K562 (cell line): Measurements from ENCODE around the gene IFT81. TPM values are rescaled to one million over a fixed set of nuclear protein-coding genes. Genes with fewer than 3 reads are reported as not detected.

Source experiments
- ATAC-seq: fragments of 200-7000 bp; cut with Tn5 transposase; 3 replicates; pipeline ENCODE4 v1.9.1; 2020; ENCODE audit warnings: moderate library complexity
- BruUV-seq: library from RNA; stranded (reverse); fragments of 400-500 nt; replicated peaks from 2 replicates; lab custom pipeline; 2021; lab: Mats Ljungman, UMichigan
- CTCF ChIA-PET: fragments of 300-600 bp; formaldehyde crosslinking; extraction: SDS; loops from one replicate; lab custom pipeline; 2021; ENCODE audit warnings: low intra/inter-chr PET ratio; lab: Yijun Ruan, JAX
- POLR2A ChIA-PET: fragments of 300-600, 350-650 bp; sonication (Branson Sonifier 250); formaldehyde crosslinking; extraction: SDS; loops from one replicate; lab custom pipeline; 2021; ENCODE audit warnings: antibody characterized with exemption, inconsistent platforms; lab: Yijun Ruan, JAX
- DNase-seq, 4 experiments: peaks; one replicate each; pipeline versions ENCODE4 v3.0.0 to v3.0.0-alpha.2; 2011 to 2018; ENCODE audit warnings: low spot score in 3 of 4, mixed read lengths in 3 of 4; ENCODE audit errors: extremely low read depth in 1 of 4
- FAIRE-seq: peaks from 2 replicates; lab custom pipeline; 2011; peaks lifted over from hg19 to GRCh38; lab: Jason Lieb, UNC
- H2AFZ ChIP-seq: 2 replicates; pipeline ENCODE4 v1.6.0; 2011; ENCODE audit warnings: low read depth, low read length, control low read depth, inconsistent platforms
- H3K27ac ChIP-seq: fragments of 200-600 bp; 3 replicates; pipeline ENCODE4 v1.8.0; 2011; ENCODE audit warnings: low read depth, mild to moderate bottlenecking, control low read depth, inconsistent platforms, low read length, moderate library complexity, mixed read lengths; ENCODE audit errors: extremely low read depth
- H3K27me3 ChIP-seq, 2 experiments: fragments of 300-600 bp in 1 of 2; 2 replicates in 1 of 2; 3 replicates in 1 of 2; pipeline versions ENCODE4 v1.6.0 to v1.8.0; 2011; ENCODE audit warnings: inconsistent platforms in 2 of 2, low read length in 2 of 2, mild to moderate bottlenecking in 1 of 2, mixed read lengths in 1 of 2, moderate library complexity in 1 of 2; ENCODE audit not compliant: control insufficient read depth in 2 of 2, insufficient read depth in 2 of 2
- H3K36me3 ChIP-seq: fragments of 300-600 bp; 3 replicates; pipeline ENCODE4 v1.8.0; 2011; ENCODE audit warnings: mild to moderate bottlenecking, low read length, inconsistent platforms; ENCODE audit not compliant: control insufficient read depth, insufficient read depth
- H3K4me1 ChIP-seq, 2 experiments: fragments of 200-600 bp in 1 of 2; replicated peaks in 1 of 2; 2 replicates in 1 of 2; 3 replicates in 1 of 2; pipeline versions ENCODE4 v1.5.1 to v1.8.0; 2011; ENCODE audit warnings: inconsistent platforms in 2 of 2, low read length in 2 of 2, mild to moderate bottlenecking in 1 of 2, mixed read lengths in 1 of 2, moderate library complexity in 1 of 2; ENCODE audit not compliant: control insufficient read depth in 2 of 2, insufficient read depth in 2 of 2
- H3K4me2 ChIP-seq: 2 replicates; pipeline ENCODE4 v1.6.1; 2011; ENCODE audit warnings: low read length, control low read depth, inconsistent platforms, mixed read lengths; ENCODE audit not compliant: insufficient read depth
- H3K4me3 ChIP-seq: fragments of 200-600 bp; sonication (generic), shearing (Covaris generic); 2 replicates; pipeline ENCODE4 v1.5.1; 2016; ENCODE audit warnings: control low read depth, inconsistent platforms
- H3K79me2 ChIP-seq: fragments of 200-600 bp; 3 replicates; pipeline ENCODE4 v1.8.0; 2011; ENCODE audit warnings: low read length, inconsistent platforms; ENCODE audit not compliant: control insufficient read depth, insufficient read depth
- H3K9ac ChIP-seq, 2 experiments: 2 replicates each; pipeline versions ENCODE4 v1.6.0 to v1.6.1; 2011; ENCODE audit warnings: low read depth in 2 of 2, low read length in 2 of 2, control low read depth in 1 of 2, inconsistent platforms in 1 of 2, mild to moderate bottlenecking in 1 of 2, mixed read lengths in 1 of 2; ENCODE audit not compliant: insufficient read depth in 1 of 2
- H3K9me1 ChIP-seq: one replicate; pipeline ENCODE4 v1.6.0; 2011; ENCODE audit warnings: inconsistent platforms, mild to moderate bottlenecking, low read length, moderate library complexity; ENCODE audit not compliant: control insufficient read depth, insufficient read depth
- H3K9me3 ChIP-seq: replicated peaks from 2 replicates; pipeline ENCODE4 v1.5.1; 2011; ENCODE audit warnings: low read depth, low read length, inconsistent platforms; ENCODE audit not compliant: control insufficient read depth, insufficient read depth
- H4K20me1 ChIP-seq: replicated peaks from 2 replicates; pipeline ENCODE4 v1.6.1; 2011; ENCODE audit warnings: low read length, inconsistent platforms, mixed read lengths; ENCODE audit not compliant: control insufficient read depth, insufficient read depth
- CREB1 ChIP-seq, 2 experiments: sonication (generic) in 1 of 2; formaldehyde crosslinking in 1 of 2; IDR thresholded peaks; 2 replicates each; pipeline versions ENCODE4 v1.6.1 to v1.8.0; 2012 to 2022; ENCODE audit warnings: inconsistent platforms in 1 of 2, mild to moderate bottlenecking in 1 of 2, missing genetic modification reagents in 1 of 2, moderate library complexity in 1 of 2
- FOXA1 ChIP-seq: fragments of 450-650 bp; IDR thresholded peaks from 2 replicates; pipeline ENCODE4 v1.6.1; 2016; ENCODE audit warnings: mild to moderate bottlenecking, borderline replicate concordance
- GABPA ChIP-seq: fragments of 200-800 bp; sonication (Bioruptor generic); conservative IDR thresholded peaks from 2 replicates; pipeline ENCODE4 v1.6.1; 2016; ENCODE audit warnings: low read depth, missing genetic modification characterization, missing compliant biosample characterization
- HMGN3 ChIP-seq: IDR thresholded peaks from 2 replicates; pipeline ENCODE4 v1.6.1; 2011; ENCODE audit warnings: borderline replicate concordance, low read depth, mild to moderate bottlenecking, mixed read lengths, low read length; ENCODE audit not compliant: insufficient read length; ENCODE audit errors: extremely low read depth
- MAFG ChIP-seq: fragments of 450-650 bp; conservative IDR thresholded peaks from 2 replicates; pipeline ENCODE4 v1.6.1; 2016; ENCODE audit warnings: missing genetic modification characterization, missing compliant biosample characterization
- MAZ ChIP-seq, 2 experiments: fragments of 450-650 bp in 1 of 2; sonication (generic) in 1 of 2; formaldehyde crosslinking; IDR thresholded peaks in 1 of 2; conservative IDR thresholded peaks in 1 of 2; 2 replicates each; pipeline versions ENCODE4 v1.4.0 to v1.5.0; 2020; ENCODE audit warnings: mild to moderate bottlenecking in 1 of 2, missing genetic modification reagents in 1 of 2
- MCM5 ChIP-seq: fragments of 450-650 bp; IDR thresholded peaks from 2 replicates; pipeline ENCODE4 v1.6.1; 2016; ENCODE audit warnings: low read depth
- MEF2A ChIP-seq: IDR thresholded peaks from 2 replicates; pipeline ENCODE4 v1.6.1; 2011; ENCODE audit warnings: low read depth, mild to moderate bottlenecking, low read length, moderate library complexity; ENCODE audit not compliant: control insufficient read depth
- MTA3 ChIP-seq: fragments of 450-650 bp; formaldehyde crosslinking; IDR thresholded peaks from 2 replicates; pipeline ENCODE4 v1.6.1; 2017; ENCODE audit warnings: mild to moderate bottlenecking, borderline replicate concordance
- NEUROD1 ChIP-seq: fragments of 150-350 bp; IDR thresholded peaks from 2 replicates; pipeline ENCODE4 v1.6.1; 2014; ENCODE audit warnings: borderline replicate concordance, low read length, low read depth; ENCODE audit not compliant: partially characterized antibody
- PURB ChIP-seq: sonication (generic); formaldehyde crosslinking; IDR thresholded peaks from 2 replicates; pipeline ENCODE4 v1.9.0; 2021; ENCODE audit warnings: low read depth, mild to moderate bottlenecking, missing genetic modification reagents
- RHOXF2B ChIP-seq: fragments of 250-450 bp; sonication (Bioruptor Pico); conservative IDR thresholded peaks from 2 replicates; pipeline ENCODE4 v1.5.1; 2021
- TBL1XR1 ChIP-seq, 2 experiments: IDR thresholded peaks; 2 replicates each; pipeline ENCODE4 v1.6.1; 2012; ENCODE audit warnings: improper control_type of control experiment in 2 of 2, low read length in 2 of 2, mild to moderate bottlenecking in 1 of 2
- ZNF121 ChIP-seq: sonication (generic); formaldehyde crosslinking; conservative IDR thresholded peaks from 2 replicates; pipeline ENCODE4 v1.8.0; 2022; ENCODE audit warnings: missing genetic modification reagents
- ZNF197 ChIP-seq: fragments of 200-800 bp; sonication (Bioruptor generic); IDR thresholded peaks from 2 replicates; pipeline ENCODE4 v1.6.1; 2016; ENCODE audit warnings: low read depth, missing genetic modification characterization, missing compliant biosample characterization
- ZNF445 ChIP-seq: fragments of 250-450 bp; sonication (Bioruptor Pico); IDR thresholded peaks from 2 replicates; pipeline ENCODE4 v1.4.0; 2020; ENCODE audit warnings: low read depth, mild to moderate bottlenecking, moderate library complexity
- ZNF695 ChIP-seq: fragments of 450-650 bp; formaldehyde crosslinking; IDR thresholded peaks from 2 replicates; pipeline ENCODE4 v1.4.0; 2020; ENCODE audit warnings: mild to moderate bottlenecking, moderate library complexity
- WGBS: fragments of 100-300 bp; shearing (Covaris generic); methylation state at CpG from one replicate; pipeline ENCODE4 v1.1.6; 2016; ENCODE audit warnings: low coverage, mixed read lengths; ENCODE audit not compliant: insufficient coverage; ENCODE audit errors: missing lambda C conversion rate; 5-methylcytosine and 5-hydroxymethylcytosine counted together
- in situ Hi-C: fragments of 300-500 bp; cut with MboI; formaldehyde crosslinking; loops from 4 replicates; pipeline ENCODE4 v1.15.0; 2018; ENCODE audit warnings: inconsistent platforms, mixed read lengths
- intact Hi-C: fragments of 100-400 bp; cut with micrococcal nuclease; formaldehyde crosslinking; loops from 2 replicates; pipeline ENCODE4 v1.14.2; 2022
- polyA plus RNA-seq, 8 experiments: library from polyadenylated mRNA; depleted of rRNA in 4 of 8; stranded (reverse) in 5 of 8; unstranded in 3 of 8; fragments of >200 nt; fragmentation: Nextera tagmentation in 2 of 8; fragmentation: Illumina TruSeq in 1 of 8; extraction: Ambion mirVana in 2 of 8; extraction: Trizol in 1 of 8; gene quantifications; 2 replicates each; pipeline versions ENCODE4 v1.2.1 to v1.2.3, GENCODE V29; 2011 to 2014; ENCODE audit warnings: inconsistent platforms in 1 of 8, missing spikeins in 1 of 8
- total RNA-seq, 7 experiments: library from RNA; depleted of rRNA in 6 of 7; stranded (reverse); fragments of >200 nt in 6 of 7; fragmentation: Illumina TruSeq in 2 of 7; extraction: Trizol in 2 of 7; gene quantifications; 2 replicates each; pipeline versions ENCODE4 v1.2.1 to v1.2.3, GENCODE V29; 2011 to 2021; ENCODE audit warnings: low replicate concordance in 1 of 7
- TF ChIP-seq, protein P1 (sequence below): sonication (generic); formaldehyde crosslinking; IDR thresholded peaks from 2 replicates; pipeline ENCODE4 v1.8.0; 2022; ENCODE audit warnings: mild to moderate bottlenecking, missing genetic modification reagents
- TF ChIP-seq, protein P2 (sequence below): fragments of 250-450 bp; sonication (Bioruptor Pico); IDR thresholded peaks from 2 replicates; pipeline ENCODE4 v1.5.1; 2021; ENCODE audit warnings: mild to moderate bottlenecking

The IFT81 gene
- total and polyA plus RNA-seq, 9 of the 15 experiments (the other 6 are each of a cell fraction or from before 2014, with no cell fraction given), result 2.8 to 11.9 (median 7.9) TPM

DNA sequence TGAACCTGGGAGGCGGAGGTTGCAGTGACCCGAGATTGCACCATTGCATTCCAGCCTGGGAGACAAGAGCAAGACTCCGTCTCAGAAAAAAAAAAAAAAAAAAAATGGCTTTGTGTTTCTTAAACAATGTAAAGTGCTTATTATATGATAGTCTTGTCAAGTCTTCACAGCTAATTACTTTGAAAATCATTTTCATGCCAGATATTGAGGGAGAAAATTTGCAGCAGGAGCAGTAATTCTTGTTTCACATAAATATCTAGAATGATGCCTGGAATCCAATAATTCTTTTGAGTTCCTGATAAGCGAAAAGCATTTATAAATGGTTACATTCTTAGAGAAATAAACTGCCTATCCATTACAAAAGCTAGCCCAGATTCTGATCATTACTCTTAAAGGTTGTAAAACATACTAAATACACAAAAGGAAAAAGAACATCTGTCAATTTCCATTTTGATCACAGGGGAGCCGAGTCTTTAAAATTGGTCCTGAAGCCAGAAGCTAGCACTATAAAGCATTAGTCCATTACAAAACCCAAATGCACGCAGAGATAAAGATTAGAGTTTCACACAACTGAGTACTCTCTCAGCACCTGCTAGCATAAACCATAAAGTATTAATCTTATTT, 50.3 kb downstream of the IFT81 start:
- ATAC-seq (no peak), DNase-seq (no peak), FAIRE-seq (no peak)
- H3K4me2 ChIP-seq, result no peak overlapping the region
- no peak for TF ChIP-seq NEUROD1
- no peak for TF ChIP-seq RHOXF2B
- TF ChIP-seq ZNF197 (CRISPR knock-in tag), result no peak
- TF ChIP-seq CREB1 (IDR thresholded peaks at IDR 0.05), result no peak
- no peak for TF ChIP-seq CREB1 (CRISPR knock-in tag; IDR thresholded peaks at IDR 0.05)
- no peak for TF ChIP-seq FOXA1
- TF ChIP-seq GABPA, result no peak
- TF ChIP-seq MTA3, result no peak
- TF ChIP-seq ZNF695 (CRISPR knock-in tag), result no peak
- TF ChIP-seq, protein P1, sequence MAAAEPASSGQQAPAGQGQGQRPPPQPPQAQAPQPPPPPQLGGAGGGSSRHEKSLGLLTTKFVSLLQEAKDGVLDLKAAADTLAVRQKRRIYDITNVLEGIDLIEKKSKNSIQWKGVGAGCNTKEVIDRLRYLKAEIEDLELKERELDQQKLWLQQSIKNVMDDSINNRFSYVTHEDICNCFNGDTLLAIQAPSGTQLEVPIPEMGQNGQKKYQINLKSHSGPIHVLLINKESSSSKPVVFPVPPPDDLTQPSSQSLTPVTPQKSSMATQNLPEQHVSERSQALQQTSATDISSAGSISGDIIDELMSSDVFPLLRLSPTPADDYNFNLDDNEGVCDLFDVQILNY (CRISPR knock-in tag), result no peak
- TF ChIP-seq MEF2A, result no peak
- TF ChIP-seq MAFG (tag), result no peak
- TF ChIP-seq ZNF121 (CRISPR knock-in tag), result no peak
- TF ChIP-seq PURB (CRISPR knock-in tag), result no peak
- TF ChIP-seq ZNF445 (CRISPR knock-in tag), result no peak
- TF ChIP-seq HMGN3, result no peak
- TF ChIP-seq MAZ (CRISPR knock-in tag; conservative IDR thresholded peaks at IDR 0.05 in 1 of 2, IDR thresholded peaks at IDR 0.05 in 1 of 2), result no peak
- no peak for TF ChIP-seq TBL1XR1 (IDR thresholded peaks at IDR 0.05; ENCODE audit: low read length in 2 of 2)
- TF ChIP-seq MCM5, result no peak
- TF ChIP-seq, protein P2, sequence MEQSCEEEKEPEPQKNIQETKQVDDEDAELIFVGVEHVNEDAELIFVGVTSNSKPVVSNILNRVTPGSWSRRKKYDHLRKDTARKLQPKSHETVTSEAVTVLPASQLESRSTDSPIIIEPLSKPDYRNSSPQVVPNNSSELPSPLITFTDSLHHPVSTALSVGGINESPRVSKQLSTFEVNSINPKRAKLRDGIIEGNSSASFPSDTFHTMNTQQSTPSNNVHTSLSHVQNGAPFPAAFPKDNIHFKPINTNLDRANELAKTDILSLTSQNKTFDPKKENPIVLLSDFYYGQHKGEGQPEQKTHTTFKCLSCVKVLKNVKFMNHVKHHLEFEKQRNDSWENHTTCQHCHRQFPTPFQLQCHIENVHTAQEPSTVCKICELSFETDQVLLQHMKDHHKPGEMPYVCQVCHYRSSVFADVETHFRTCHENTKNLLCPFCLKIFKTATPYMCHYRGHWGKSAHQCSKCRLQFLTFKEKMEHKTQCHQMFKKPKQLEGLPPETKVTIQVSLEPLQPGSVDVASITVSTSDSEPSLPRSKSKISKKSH (CRISPR knock-in tag), result no peak
- no peaks in the 10 kb centered on the region for H3K4me1 ChIP-seq
- 36% methylated on average over 3 of the region's 6 CpGs for WGBS
- H3K9me1 ChIP-seq, result no peaks in the 10 kb centered on the region
- H2AFZ ChIP-seq, result no peak overlapping the region
- no peaks in the 10 kb centered on the region for H3K79me2 ChIP-seq
- ChIA-PET POLR2A (interaction anchor here (0.5 to 0.8 kb wide), 4 partner anchors 8 to 1431 kb away, joined by 3 to 4 read pairs (median 4); no protein-coding TSS in a partner anchor), CTCF (no interaction called here)
- H3K9ac ChIP-seq, result no peak overlapping the region
- no peak overlapping the region for H3K4me3 ChIP-seq
- no peaks in the 10 kb centered on the region for H4K20me1 ChIP-seq
- H3K36me3 ChIP-seq, result no peaks in the 10 kb centered on the region
- no peaks in the 10 kb centered on the region for H3K9me3 ChIP-seq
- no TSS peak for BruUV-seq
- in situ Hi-C loops (no loop called here), intact Hi-C loops (no loop called here)
- no peaks in the 10 kb centered on the region for H3K27me3 ChIP-seq
- no peak overlapping the region for H3K27ac ChIP-seq
